Sigmoid colon (tissue), 4 donors: ENCODE measurements around the gene TCF23.

ENCODE experiments used
- CTCF ChIP-seq, 4 experiments: fragments of 450-650 bp in 3 of 4; fragments of 200-600 bp in 1 of 4; IDR thresholded peaks; one replicate each; pipeline ENCODE4 v1.5.1; 2016 to 2019; ENCODE audit warnings: antibody characterized with exemption in 4 of 4, mild to moderate bottlenecking in 3 of 4, moderate library complexity in 2 of 4
- POLR2A ChIP-seq, 2 donors: fragments of 450-650 bp; IDR thresholded peaks; one replicate each; pipeline ENCODE4 v1.6.1; 2016; ENCODE audit warnings: antibody characterized with exemption in 2 of 2, mild to moderate bottlenecking in 2 of 2, moderate library complexity in 2 of 2
- POLR2AphosphoS5 ChIP-seq, 4 donors: sonication (generic); formaldehyde crosslinking; IDR thresholded peaks; one replicate each; pipeline ENCODE4 v1.6.1; 2017; ENCODE audit warnings: antibody characterized with exemption in 4 of 4

GRCh38 chr2:27182346-27182745, 33.5 kb downstream of the TCF23 start:
- TF ChIP-seq CTCF (IDR thresholded peaks at IDR 0.05) (no peak), POLR2AphosphoS5 (IDR thresholded peaks at IDR 0.05) (no peak), POLR2A (IDR thresholded peaks at IDR 0.05) (no peak)
